HEK293 (cell line): ENCODE results near the gene CENPF.

Experiments used
- EGR2 ChIP-seq: fragments of 450-650 bp; formaldehyde crosslinking; IDR thresholded peaks from 2 replicates; pipeline ENCODE4 v1.5.1; 2016; ENCODE audit warnings: low read depth, missing biosample characterization, missing genetic modification characterization
- MYNN ChIP-seq: fragments of 450-650 bp; formaldehyde crosslinking; IDR thresholded peaks from 2 replicates; pipeline ENCODE4 v1.5.1; 2016; ENCODE audit warnings: missing biosample characterization, missing genetic modification characterization, borderline replicate concordance
- ZBTB7A ChIP-seq: fragments of 450-650 bp; formaldehyde crosslinking; IDR thresholded peaks from 2 replicates; pipeline ENCODE4 v1.5.1; 2016; ENCODE audit warnings: low read depth, missing biosample characterization, missing genetic modification characterization
- ZNF350 ChIP-seq: fragments of 450-650 bp; formaldehyde crosslinking; IDR thresholded peaks from 2 replicates; pipeline ENCODE4 v1.5.0; 2017; ENCODE audit warnings: missing biosample characterization, mild to moderate bottlenecking, missing genetic modification characterization
- ZNF549 ChIP-seq: fragments of 450-650 bp; IDR thresholded peaks from 2 replicates; pipeline ENCODE4 v1.5.1; 2018; ENCODE audit warnings: missing biosample characterization, missing genetic modification characterization, mild to moderate bottlenecking, inconsistent platforms, moderate library complexity
- ZNF792 ChIP-seq: fragments of 450-650 bp; formaldehyde crosslinking; IDR thresholded peaks from 2 replicates; pipeline ENCODE4 v1.5.1; 2016; ENCODE audit warnings: missing biosample characterization, missing genetic modification characterization
- TF ChIP-seq, protein P1 (sequence below): fragments of 450-650 bp; formaldehyde crosslinking; IDR thresholded peaks from 2 replicates; pipeline ENCODE4 v1.5.1; 2016; ENCODE audit warnings: missing biosample characterization, missing genetic modification characterization
- TF ChIP-seq, protein P2 (sequence below): fragments of 450-650 bp; formaldehyde crosslinking; IDR thresholded peaks from 2 replicates; pipeline ENCODE4 v1.5.1; 2016; ENCODE audit warnings: missing biosample characterization, missing genetic modification characterization
- TF ChIP-seq, protein P3 (sequence below): fragments of 450-650 bp; formaldehyde crosslinking; IDR thresholded peaks from 2 replicates; pipeline ENCODE4 v1.5.1; 2016; ENCODE audit warnings: missing biosample characterization, missing genetic modification characterization, low read depth
- TF ChIP-seq, protein P4 (sequence below): fragments of 450-650 bp; formaldehyde crosslinking; IDR thresholded peaks from 2 replicates; pipeline ENCODE4; 2016; ENCODE audit warnings: missing biosample characterization, missing genetic modification characterization
- TF ChIP-seq, protein P5 (sequence below): fragments of 450-650 bp; formaldehyde crosslinking; IDR thresholded peaks from 2 replicates; pipeline ENCODE4 v1.5.1; 2016; ENCODE audit warnings: missing biosample characterization, missing genetic modification characterization

DNA sequence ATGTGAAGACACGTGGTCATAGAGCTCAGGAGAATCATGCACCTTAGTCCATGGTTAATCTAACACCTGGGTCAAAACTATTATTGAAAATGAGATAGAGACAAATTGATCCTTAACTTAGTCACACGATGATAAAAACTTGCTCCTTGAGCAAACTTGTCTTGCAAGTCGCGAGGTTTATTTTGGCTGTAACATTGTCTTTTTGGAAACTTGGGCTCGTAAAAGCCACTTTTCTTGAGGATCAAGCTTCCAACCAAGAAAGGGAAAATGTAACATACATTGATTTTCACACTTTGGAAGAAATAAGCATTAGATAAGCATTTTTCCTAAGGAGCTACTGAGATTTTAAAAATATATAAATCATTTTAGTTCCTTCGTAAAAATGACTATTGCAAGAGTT is 19.9 kb upstream of the CENPF start:
- TF ChIP-seq, protein P1, sequence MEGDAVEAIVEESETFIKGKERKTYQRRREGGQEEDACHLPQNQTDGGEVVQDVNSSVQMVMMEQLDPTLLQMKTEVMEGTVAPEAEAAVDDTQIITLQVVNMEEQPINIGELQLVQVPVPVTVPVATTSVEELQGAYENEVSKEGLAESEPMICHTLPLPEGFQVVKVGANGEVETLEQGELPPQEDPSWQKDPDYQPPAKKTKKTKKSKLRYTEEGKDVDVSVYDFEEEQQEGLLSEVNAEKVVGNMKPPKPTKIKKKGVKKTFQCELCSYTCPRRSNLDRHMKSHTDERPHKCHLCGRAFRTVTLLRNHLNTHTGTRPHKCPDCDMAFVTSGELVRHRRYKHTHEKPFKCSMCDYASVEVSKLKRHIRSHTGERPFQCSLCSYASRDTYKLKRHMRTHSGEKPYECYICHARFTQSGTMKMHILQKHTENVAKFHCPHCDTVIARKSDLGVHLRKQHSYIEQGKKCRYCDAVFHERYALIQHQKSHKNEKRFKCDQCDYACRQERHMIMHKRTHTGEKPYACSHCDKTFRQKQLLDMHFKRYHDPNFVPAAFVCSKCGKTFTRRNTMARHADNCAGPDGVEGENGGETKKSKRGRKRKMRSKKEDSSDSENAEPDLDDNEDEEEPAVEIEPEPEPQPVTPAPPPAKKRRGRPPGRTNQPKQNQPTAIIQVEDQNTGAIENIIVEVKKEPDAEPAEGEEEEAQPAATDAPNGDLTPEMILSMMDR (tag by site-specific recombination): no peak
- TF ChIP-seq, protein P2, sequence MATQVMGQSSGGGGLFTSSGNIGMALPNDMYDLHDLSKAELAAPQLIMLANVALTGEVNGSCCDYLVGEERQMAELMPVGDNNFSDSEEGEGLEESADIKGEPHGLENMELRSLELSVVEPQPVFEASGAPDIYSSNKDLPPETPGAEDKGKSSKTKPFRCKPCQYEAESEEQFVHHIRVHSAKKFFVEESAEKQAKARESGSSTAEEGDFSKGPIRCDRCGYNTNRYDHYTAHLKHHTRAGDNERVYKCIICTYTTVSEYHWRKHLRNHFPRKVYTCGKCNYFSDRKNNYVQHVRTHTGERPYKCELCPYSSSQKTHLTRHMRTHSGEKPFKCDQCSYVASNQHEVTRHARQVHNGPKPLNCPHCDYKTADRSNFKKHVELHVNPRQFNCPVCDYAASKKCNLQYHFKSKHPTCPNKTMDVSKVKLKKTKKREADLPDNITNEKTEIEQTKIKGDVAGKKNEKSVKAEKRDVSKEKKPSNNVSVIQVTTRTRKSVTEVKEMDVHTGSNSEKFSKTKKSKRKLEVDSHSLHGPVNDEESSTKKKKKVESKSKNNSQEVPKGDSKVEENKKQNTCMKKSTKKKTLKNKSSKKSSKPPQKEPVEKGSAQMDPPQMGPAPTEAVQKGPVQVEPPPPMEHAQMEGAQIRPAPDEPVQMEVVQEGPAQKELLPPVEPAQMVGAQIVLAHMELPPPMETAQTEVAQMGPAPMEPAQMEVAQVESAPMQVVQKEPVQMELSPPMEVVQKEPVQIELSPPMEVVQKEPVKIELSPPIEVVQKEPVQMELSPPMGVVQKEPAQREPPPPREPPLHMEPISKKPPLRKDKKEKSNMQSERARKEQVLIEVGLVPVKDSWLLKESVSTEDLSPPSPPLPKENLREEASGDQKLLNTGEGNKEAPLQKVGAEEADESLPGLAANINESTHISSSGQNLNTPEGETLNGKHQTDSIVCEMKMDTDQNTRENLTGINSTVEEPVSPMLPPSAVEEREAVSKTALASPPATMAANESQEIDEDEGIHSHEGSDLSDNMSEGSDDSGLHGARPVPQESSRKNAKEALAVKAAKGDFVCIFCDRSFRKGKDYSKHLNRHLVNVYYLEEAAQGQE (tag by site-specific recombination): no peak
- no peak for TF ChIP-seq ZNF792 (tag by site-specific recombination)
- TF ChIP-seq EGR2 (tag by site-specific recombination): no peak
- no peak for TF ChIP-seq ZNF549 (tag by site-specific recombination)
- TF ChIP-seq ZNF350 (tag by site-specific recombination): no peak
- no peak for TF ChIP-seq ZBTB7A (tag by site-specific recombination)
- TF ChIP-seq, protein P3, sequence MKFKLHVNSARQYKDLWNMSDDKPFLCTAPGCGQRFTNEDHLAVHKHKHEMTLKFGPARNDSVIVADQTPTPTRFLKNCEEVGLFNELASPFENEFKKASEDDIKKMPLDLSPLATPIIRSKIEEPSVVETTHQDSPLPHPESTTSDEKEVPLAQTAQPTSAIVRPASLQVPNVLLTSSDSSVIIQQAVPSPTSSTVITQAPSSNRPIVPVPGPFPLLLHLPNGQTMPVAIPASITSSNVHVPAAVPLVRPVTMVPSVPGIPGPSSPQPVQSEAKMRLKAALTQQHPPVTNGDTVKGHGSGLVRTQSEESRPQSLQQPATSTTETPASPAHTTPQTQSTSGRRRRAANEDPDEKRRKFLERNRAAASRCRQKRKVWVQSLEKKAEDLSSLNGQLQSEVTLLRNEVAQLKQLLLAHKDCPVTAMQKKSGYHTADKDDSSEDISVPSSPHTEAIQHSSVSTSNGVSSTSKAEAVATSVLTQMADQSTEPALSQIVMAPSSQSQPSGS (tag by site-specific recombination): no peak
- TF ChIP-seq MYNN: no peak
- TF ChIP-seq, protein P4, sequence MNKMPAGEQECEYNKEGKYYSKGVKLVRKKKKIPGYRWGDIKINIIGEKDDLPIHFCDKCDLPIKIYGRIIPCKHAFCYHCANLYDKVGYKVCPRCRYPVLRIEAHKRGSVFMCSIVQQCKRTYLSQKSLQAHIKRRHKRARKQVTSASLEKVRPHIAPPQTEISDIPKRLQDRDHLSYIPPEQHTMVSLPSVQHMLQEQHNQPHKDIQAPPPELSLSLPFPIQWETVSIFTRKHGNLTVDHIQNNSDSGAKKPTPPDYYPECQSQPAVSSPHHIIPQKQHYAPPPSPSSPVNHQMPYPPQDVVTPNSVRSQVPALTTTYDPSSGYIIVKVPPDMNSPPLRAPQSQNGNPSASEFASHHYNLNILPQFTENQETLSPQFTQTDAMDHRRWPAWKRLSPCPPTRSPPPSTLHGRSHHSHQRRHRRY (tag by site-specific recombination): no peak
- TF ChIP-seq, protein P5, sequence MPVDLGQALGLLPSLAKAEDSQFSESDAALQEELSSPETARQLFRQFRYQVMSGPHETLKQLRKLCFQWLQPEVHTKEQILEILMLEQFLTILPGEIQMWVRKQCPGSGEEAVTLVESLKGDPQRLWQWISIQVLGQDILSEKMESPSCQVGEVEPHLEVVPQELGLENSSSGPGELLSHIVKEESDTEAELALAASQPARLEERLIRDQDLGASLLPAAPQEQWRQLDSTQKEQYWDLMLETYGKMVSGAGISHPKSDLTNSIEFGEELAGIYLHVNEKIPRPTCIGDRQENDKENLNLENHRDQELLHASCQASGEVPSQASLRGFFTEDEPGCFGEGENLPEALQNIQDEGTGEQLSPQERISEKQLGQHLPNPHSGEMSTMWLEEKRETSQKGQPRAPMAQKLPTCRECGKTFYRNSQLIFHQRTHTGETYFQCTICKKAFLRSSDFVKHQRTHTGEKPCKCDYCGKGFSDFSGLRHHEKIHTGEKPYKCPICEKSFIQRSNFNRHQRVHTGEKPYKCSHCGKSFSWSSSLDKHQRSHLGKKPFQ (tag by site-specific recombination): no peak
